ENCODE measurements around the gene UBE2E3.
"Not testable (repeated sequence)": the region's sequence is repeated elsewhere in the genome, so short reads cannot be mapped to it uniquely, and the experiment has no call there.

The UBE2E3 gene

DNA sequence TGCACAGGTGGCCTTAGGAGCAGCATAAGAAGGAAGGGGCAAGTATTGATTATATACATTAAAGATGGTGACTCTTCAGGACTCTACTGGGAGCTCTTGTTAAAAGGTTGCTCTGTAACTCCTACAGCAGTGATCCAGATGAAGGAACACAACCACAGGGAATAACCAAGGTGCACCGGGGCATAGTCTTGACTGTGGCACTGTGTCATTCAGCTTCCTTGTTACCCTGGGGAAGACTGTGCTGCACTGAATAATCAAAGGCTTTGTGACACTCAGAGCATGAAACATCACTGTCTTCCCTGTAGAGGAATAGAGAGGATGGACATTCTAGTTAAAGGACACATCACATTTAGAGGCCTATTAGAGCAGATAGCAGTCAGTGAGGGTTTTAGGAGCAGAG lies 105.3 kb downstream of the UBE2E3 start:
- DNase-seq = no peak

GRCh38 chr2:181091920-181092319 lies 111.5 kb downstream of the UBE2E3 start:
- DNase-seq = not testable (repeated sequence)

DNA sequence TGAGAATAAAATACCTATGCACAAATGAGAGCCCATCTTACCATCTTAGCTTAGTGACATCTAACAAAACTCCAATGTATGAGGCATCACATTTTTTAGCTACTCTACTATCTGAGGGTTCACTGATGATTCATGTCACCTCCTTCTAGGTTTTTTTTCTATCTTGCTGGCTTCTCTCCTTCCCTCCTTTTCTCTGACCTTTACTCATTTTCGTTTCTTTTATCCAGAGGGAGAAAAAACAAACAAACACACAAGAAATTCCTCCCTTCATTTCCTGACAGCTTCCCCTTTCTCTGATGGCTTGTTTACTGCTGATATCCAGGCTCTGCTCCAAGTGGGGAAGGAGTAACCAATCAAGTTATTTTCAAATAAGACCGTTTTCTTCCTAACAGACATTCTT lies 115.1 kb downstream of the UBE2E3 start:
- no peak for DNase-seq

DNA sequence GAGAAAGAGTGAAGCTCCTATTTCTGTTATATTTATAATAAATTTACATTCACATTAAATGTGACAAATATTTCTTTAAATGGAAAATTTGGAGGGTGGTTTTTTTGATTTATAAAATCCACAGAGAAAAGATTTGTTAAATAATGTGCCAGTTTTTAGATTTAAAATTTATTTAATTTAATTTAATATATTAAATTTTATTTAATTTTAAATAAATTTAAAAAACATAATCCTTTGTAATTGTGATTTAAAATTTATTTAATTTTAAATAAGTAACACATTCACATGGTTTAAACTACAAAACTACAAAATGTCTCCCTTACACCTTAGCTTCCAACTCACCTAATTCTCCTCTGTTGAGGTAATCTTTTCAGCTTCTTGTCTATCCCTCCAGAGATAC lies 123.3 kb downstream of the UBE2E3 start:
- no peak for DNase-seq

DNA sequence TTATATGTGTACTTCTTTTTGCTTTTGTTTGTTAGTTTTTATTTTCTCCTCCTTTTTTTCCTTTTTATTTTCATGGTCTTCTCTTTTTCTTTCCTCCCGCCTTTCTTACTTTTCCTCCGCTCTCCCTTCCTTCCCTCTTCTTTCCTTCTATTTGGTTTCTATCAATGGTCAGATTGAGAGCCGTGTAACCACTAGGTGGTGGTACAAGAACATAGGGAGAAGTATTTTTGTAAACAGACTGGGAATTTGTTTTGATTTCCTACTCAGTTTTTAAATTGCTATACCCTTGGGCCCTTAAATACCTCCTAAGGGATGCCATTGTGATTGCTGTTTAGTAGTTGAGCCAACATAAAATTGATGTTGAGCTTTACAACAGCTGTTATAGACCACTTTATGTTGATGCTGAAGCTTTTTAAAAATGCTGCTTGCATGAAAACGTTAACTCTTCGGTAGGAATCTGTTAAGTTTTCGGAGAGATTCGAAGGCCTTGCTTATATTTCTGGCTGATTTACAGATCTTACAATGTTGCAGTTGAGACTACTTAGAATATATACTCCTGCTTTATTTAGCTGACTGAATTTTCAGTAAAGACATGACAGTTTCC lies 124.2 kb downstream of the UBE2E3 start:
- DNase-seq = peak; percentile 69

GRCh38 chr2:181105562-181105961 lies 125.2 kb downstream of the UBE2E3 start:
- DNase-seq = no peak

- DNase-seq = no peak
Measured at GRCh38 chr2:181106229-181106628, 125.8 kb downstream of the UBE2E3 start.

DNA sequence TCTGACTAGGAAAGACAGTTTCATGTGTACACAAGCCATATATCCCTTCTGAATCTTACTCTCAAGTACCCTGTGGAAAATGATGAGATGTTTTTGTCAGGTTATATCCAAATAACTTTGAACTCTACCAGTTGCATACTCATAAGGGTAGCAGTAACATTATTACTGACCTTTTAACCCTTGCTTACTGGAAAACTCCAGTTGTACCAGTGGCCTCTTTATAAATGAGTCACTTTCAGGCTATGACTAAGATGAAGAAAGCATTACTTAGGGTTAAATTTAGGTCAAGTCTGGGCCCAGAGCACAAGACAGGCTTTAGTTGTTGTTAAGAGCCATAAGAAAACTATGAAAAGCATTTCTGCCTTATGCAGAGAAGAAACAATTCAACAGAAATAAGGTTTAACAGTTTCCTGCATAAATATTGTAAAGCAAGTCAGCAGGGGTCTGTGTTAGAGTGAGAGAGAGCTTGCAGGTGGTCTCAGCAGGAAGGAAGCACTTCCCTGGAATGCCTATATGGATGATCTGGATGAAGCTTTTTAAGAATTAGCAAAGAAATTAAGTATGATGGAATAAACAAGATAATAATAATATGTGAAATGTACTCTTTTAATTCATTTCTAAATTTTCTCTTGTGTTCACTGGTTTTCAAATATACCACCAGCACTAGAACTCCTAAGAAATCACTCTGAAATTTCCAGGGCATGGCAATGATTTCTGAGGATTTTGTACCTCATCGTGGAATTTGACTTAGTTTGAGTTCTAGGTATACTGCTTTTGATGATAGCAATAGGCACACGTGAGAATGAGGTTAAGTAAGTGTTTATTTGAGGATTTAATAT lies 126.6 kb downstream of the UBE2E3 start:
- DNase-seq = no peak

GRCh38 chr2:181107628-181107945 lies 127.2 kb downstream of the UBE2E3 start:
- no peak for DNase-seq

GRCh38 chr2:181111059-181111458 lies 130.7 kb downstream of the UBE2E3 start:
- no peak for DNase-seq

GRCh38 chr2:181112916-181113315 lies 132.5 kb downstream of the UBE2E3 start:
- DNase-seq = no peak

Data from NCI-H1436 treated with DMSO at 0.1 percent for 48 hours (cell line).